Cardiac fibroblast (primary cell): Measurements from ENCODE around the gene FNDC3A.
A peak's percentile ranks its signal among the peaks of the same experiment; 100 is the strongest.

Experiments used
- DNase-seq, 2 donors: peaks; one replicate each; pipeline versions ENCODE4 v3.0.0 to v3.0.0-alpha.2; 2010; ENCODE audit warnings: low read depth in 2 of 2
- H3K4me3 ChIP-seq, 2 donors: replicated peaks in 1 of 2; 1 replicate in 1 of 2; 2 replicates in 1 of 2; pipeline ENCODE4 v1.5.1; 2011; ENCODE audit warnings: low read depth in 2 of 2, low read length in 2 of 2, mild to moderate bottlenecking in 2 of 2, moderate library complexity in 1 of 2
- CTCF ChIP-seq: IDR thresholded peaks from one replicate; pipeline ENCODE4 v1.5.1; 2011; ENCODE audit warnings: low read depth, mild to moderate bottlenecking, low read length, inconsistent platforms

The FNDC3A gene

DNA sequence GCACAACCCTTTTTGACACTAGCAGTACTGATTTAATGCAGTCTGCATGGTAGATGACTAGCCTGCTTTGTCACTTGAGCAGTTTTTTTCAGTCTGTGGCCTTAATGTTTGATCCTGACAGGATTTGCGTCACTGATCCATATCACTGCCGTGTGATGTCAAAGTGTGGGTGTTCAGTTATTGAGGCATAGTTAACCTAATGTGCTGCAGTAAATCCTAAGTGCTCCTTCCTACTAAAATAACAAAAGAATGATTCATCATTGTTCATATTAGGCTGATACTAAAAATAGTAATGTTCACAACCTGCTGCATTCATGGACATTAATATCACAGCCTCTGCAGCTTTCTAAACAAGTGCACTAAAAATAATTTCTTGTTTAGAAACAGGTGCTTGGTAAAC is 122.5 kb downstream of the FNDC3A start:
- peak; percentile 95 for DNase-seq
- no peak for TF ChIP-seq CTCF
- no peak overlapping the region for H3K4me3 ChIP-seq

GRCh38 chr13:49098771-49099512 is 123.2 kb downstream of the FNDC3A start:
- peak; percentile 37 to 62 for DNase-seq
- TF ChIP-seq CTCF, result peak; percentile 30
- no peak overlapping the region for H3K4me3 ChIP-seq

GRCh38 chr13:49099513-49099877 is 123.8 kb downstream of the FNDC3A start:
- H3K4me3 ChIP-seq, result no peak overlapping the region
- DNase-seq, result no peak
- no peak for TF ChIP-seq CTCF

DNA sequence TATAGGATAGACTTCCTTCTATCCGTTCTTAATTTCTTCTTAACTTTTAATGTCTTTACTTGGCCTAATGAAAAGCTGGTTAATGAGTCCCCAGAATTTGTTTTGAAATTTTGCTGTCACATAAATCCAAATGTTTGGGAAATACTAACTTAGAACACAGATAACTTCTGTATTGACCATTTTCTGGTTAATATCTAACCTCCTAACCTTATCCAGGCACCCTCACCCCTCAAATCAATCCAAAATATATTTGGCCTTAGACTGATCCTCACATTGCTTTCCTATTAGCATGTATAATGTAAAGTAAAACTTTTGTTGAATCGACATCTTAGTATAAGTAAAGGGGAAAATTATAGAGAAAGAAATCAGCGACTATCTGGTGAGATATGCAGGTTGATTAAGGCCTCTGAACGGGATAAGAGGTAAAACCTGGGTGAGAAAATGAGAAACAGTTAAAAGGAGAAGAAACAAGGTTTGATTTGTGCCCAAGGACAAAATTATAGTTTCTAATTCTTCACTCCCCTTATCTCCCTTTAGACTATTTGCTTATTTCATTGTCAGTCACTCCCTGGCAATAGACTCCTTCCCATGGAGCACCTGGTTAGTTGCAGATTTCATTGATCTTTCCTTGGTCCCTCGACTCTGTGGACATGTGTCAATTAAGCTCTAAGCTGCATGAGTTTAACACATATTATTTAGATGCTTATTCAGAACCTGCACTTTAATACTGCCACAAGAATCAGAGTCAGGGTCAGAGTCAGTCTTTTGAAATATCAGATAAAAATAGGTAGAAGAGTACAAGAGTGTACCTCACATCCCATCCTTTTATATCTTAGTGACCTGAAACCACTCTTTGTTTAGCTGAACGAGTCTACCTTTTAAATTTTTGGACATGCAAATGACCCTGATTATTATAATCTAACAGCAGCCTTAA is 125.2 kb downstream of the FNDC3A start:
- no peak for TF ChIP-seq CTCF
- no peak for DNase-seq
- no peak overlapping the region for H3K4me3 ChIP-seq

- DNase-seq, result no peak
- no peak for TF ChIP-seq CTCF
- no peak overlapping the region for H3K4me3 ChIP-seq
These were observed 132.5 kb downstream of the FNDC3A start for GRCh38 chr13:49108196-49108595.

- no peak for TF ChIP-seq CTCF
- H3K4me3 ChIP-seq, result peak overlapping the region; percentile 55 to 61
- DNase-seq, result peak; percentile 91 to 95
These were observed 134.6 kb downstream of the FNDC3A start for GRCh38 chr13:49110122-49110912.
